ENCODE data around the gene MPZL1. TPM values are rescaled to one million over a fixed set of nuclear protein-coding genes. Genes with fewer than 3 reads are reported as not detected.

Gene MPZL1
- total RNA-seq, 1 experiment from 2014 or later: 273 TPM

DNA sequence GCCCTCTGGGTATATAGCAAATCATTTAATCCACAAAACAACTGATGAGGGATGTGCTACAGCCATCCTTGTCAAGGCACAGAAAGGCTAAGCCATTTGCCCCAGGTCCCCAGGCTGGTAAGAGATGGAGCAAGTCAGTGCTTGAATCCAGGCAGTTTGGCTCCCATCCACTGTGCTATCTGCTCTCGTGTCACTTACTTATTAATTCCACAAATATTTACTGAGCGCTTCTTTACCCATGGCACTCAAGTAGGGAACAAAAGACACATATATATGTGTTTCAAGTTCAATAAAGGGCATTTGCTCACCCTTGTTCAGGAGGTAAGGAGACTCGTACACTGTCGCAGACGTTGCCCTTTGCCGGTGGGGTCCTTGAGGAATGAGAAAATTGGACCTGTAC lies 38.6 kb upstream of the MPZL1 start:
- Mint-ChIP-seq H3K9me3 (ENCODE audit: unreplicated experiment) (no peaks in the 10 kb centered on the region), H3K27me3 (ENCODE audit: insufficient read depth, unreplicated experiment) (no peaks in the 10 kb centered on the region), H3K4me3 (ENCODE audit: unreplicated experiment) (no peak overlapping the region), H3K4me1 (ENCODE audit: low read depth, unreplicated experiment) (no peaks in the 10 kb centered on the region), H3K27ac (ENCODE audit: unreplicated experiment) (no peak overlapping the region), H3K36me3 (ENCODE audit: insufficient read depth, unreplicated experiment) (no peaks in the 10 kb centered on the region)
- BruUV-seq (replicated peaks): no TSS peak
- H3K36me3 ChIP-seq (ENCODE audit: control insufficient read depth, insufficient read depth, low read length): no peaks in the 10 kb centered on the region
- no peaks in the 10 kb centered on the region for H3K9me3 ChIP-seq
- no peaks in the 10 kb centered on the region for H3K4me1 ChIP-seq
- no peak overlapping the region for H3K4me3 ChIP-seq (ENCODE audit: low read depth, low read length)
- no peaks in the 10 kb centered on the region for H3K27me3 ChIP-seq (replicated peaks; ENCODE audit: control insufficient read depth, insufficient read depth, low read length)
- ChIA-PET CTCF (no interaction called here), POLR2A (no interaction called here)
- DNase-seq: no peak
- TF ChIP-seq, protein P1, sequence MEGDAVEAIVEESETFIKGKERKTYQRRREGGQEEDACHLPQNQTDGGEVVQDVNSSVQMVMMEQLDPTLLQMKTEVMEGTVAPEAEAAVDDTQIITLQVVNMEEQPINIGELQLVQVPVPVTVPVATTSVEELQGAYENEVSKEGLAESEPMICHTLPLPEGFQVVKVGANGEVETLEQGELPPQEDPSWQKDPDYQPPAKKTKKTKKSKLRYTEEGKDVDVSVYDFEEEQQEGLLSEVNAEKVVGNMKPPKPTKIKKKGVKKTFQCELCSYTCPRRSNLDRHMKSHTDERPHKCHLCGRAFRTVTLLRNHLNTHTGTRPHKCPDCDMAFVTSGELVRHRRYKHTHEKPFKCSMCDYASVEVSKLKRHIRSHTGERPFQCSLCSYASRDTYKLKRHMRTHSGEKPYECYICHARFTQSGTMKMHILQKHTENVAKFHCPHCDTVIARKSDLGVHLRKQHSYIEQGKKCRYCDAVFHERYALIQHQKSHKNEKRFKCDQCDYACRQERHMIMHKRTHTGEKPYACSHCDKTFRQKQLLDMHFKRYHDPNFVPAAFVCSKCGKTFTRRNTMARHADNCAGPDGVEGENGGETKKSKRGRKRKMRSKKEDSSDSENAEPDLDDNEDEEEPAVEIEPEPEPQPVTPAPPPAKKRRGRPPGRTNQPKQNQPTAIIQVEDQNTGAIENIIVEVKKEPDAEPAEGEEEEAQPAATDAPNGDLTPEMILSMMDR (IDR thresholded peaks at IDR 0.05; ENCODE audit: insufficient read depth in 1 of 2, low read depth in 1 of 2, low read length in 1 of 2, severe bottlenecking in 1 of 2, unreplicated experiment in 1 of 2): no peak
- intact Hi-C loops (cut with micrococcal nuclease; ENCODE audit: unreplicated experiment): no loop called here

DNA sequence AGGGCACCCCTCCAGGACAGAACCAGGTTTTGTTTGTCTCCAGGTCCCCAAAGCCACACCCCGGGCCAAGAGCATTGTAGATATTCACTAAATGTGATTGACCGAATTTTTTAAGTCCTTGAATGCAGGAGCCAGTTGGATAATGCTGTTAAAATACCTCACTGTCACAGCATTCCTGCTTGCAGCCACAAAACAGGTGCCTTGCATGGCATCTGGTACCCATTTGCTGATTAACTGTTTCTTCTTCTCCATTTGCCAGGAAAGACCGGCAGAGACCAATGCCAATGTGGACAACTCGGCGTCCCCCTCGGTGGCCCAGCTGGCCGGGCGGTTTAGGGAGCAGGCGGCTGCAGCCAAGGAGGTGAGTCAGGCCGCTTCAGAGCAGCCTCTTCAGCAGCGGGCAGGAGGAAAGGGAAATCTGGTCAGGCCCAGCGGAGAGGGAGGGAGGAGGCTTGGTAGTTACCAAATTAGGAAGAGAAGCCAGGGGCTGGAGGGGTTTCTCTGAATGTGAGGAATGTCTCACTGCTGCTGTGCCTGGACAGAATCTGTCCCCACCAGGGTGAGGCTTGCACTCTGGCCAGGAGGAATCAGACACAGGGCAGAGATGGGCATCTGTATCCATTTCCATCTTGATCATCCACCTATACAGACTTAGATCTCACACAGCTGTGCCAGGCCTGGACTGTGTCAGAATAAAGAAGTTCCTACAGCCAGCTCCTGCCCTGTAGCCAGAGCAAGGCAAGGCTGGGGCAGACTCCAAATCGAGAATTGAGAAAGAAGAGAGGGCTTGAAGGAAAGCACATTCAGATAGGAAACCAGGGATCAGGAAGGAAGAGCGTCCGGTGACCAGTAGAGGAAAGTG lies 37.9 kb upstream of the MPZL1 start:
- intact Hi-C loops (cut with micrococcal nuclease; ENCODE audit: unreplicated experiment): no loop called here
- POLR2A ChIA-PET: no interaction called here
- CTCF ChIA-PET: no interaction called here
- no peaks in the 10 kb centered on the region for H3K36me3 ChIP-seq (ENCODE audit: control insufficient read depth, insufficient read depth, low read length)
- no TSS peak for BruUV-seq (replicated peaks)
- H3K9me3 ChIP-seq: no peaks in the 10 kb centered on the region
- no peak for DNase-seq
- no peak overlapping the region for H3K4me3 ChIP-seq (ENCODE audit: low read depth, low read length)
- Mint-ChIP-seq H3K27me3 (ENCODE audit: insufficient read depth, unreplicated experiment) (no peaks in the 10 kb centered on the region), H3K4me1 (ENCODE audit: low read depth, unreplicated experiment) (no peaks in the 10 kb centered on the region), H3K27ac (ENCODE audit: unreplicated experiment) (no peak overlapping the region), H3K9me3 (ENCODE audit: unreplicated experiment) (no peaks in the 10 kb centered on the region), H3K36me3 (ENCODE audit: insufficient read depth, unreplicated experiment) (no peaks in the 10 kb centered on the region), H3K4me3 (ENCODE audit: unreplicated experiment) (no peak overlapping the region)
- H3K4me1 ChIP-seq: no peaks in the 10 kb centered on the region
- TF ChIP-seq, protein P1 (IDR thresholded peaks at IDR 0.05; ENCODE audit: insufficient read depth in 1 of 2, low read depth in 1 of 2, low read length in 1 of 2, severe bottlenecking in 1 of 2, unreplicated experiment in 1 of 2): no peak
- no peaks in the 10 kb centered on the region for H3K27me3 ChIP-seq (replicated peaks; ENCODE audit: control insufficient read depth, insufficient read depth, low read length)

DNA sequence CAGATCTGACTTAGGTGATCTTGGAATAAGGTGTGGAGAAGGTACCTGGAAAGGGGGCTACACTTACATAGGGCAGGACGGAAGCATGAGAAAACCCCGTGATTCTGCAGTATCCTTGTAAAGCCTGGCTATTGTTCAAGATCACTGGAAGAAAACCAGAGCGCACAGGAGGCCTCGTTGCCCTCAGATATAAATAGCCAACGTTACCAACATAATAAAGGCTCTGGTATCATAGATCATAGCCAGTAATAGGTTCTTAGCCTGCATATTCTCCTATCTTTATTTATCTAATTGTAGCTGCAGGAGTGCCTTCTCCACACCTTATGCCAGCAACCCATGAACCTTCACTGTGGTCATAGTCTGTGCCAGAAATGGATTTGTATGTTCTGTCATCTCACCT lies 35.9 kb upstream of the MPZL1 start:
- Mint-ChIP-seq H3K36me3 (ENCODE audit: insufficient read depth, unreplicated experiment) (no peaks in the 10 kb centered on the region), H3K4me1 (ENCODE audit: low read depth, unreplicated experiment) (no peaks in the 10 kb centered on the region), H3K9me3 (ENCODE audit: unreplicated experiment) (no peaks in the 10 kb centered on the region), H3K4me3 (ENCODE audit: unreplicated experiment) (no peak overlapping the region), H3K27me3 (ENCODE audit: insufficient read depth, unreplicated experiment) (no peaks in the 10 kb centered on the region), H3K27ac (ENCODE audit: unreplicated experiment) (no peak overlapping the region)
- no TSS peak for BruUV-seq (replicated peaks)
- intact Hi-C loops (cut with micrococcal nuclease; ENCODE audit: unreplicated experiment): no loop called here
- H3K4me3 ChIP-seq (ENCODE audit: low read depth, low read length): no peak overlapping the region
- ChIA-PET POLR2A (no interaction called here), CTCF (interaction anchor here (3.8 kb wide), 1 partner anchor 85 kb away, joined by 46 read pairs; no protein-coding TSS in a partner anchor)
- H3K36me3 ChIP-seq (ENCODE audit: control insufficient read depth, insufficient read depth, low read length): no peaks in the 10 kb centered on the region
- no peaks in the 10 kb centered on the region for H3K27me3 ChIP-seq (replicated peaks; ENCODE audit: control insufficient read depth, insufficient read depth, low read length)
- H3K4me1 ChIP-seq: no peaks in the 10 kb centered on the region
- no peaks in the 10 kb centered on the region for H3K9me3 ChIP-seq
- TF ChIP-seq, protein P1 (IDR thresholded peaks at IDR 0.05; ENCODE audit: insufficient read depth in 1 of 2, low read depth in 1 of 2, low read length in 1 of 2, severe bottlenecking in 1 of 2, unreplicated experiment in 1 of 2): no peak
- no peak for DNase-seq
